Body of pancreas (tissue), 4 donors: ENCODE data around the gene HRK. TPM values are rescaled to one million over a fixed set of nuclear protein-coding genes. Genes with fewer than 3 reads are reported as not detected.

Experiments
- ATAC-seq: fragments of 150-250 bp; one replicate; pipeline ENCODE4 v1.9.1; 2016
- DNase-seq, 4 donors: peaks; one replicate each; pipeline ENCODE4 v3.0.0-alpha.2; 2019
- H3K27ac ChIP-seq, 4 donors: fragments of 200-600 bp; sonication (generic); 1 replicate in 3 of 4; 2 replicates in 1 of 4; pipeline versions ENCODE4 v1.5.1 to v1.6.1; 2016 to 2019; ENCODE audit warnings: mild to moderate bottlenecking in 1 of 4, mixed read lengths in 1 of 4, moderate library complexity in 1 of 4
- H3K27me3 ChIP-seq, 2 donors: fragments of 200-600 bp; sonication (generic); one replicate each; pipeline ENCODE4 v1.6.0; 2016; ENCODE audit warnings: mild to moderate bottlenecking in 1 of 2
- H3K36me3 ChIP-seq, 2 donors: fragments of 200-600 bp; sonication (generic); replicated peaks in 1 of 2; 2 replicates each; pipeline ENCODE4 v1.5.1; 2016; ENCODE audit warnings: low read depth in 2 of 2; ENCODE audit not compliant: insufficient read depth in 1 of 2
- H3K4me1 ChIP-seq: fragments of 200-600 bp; sonication (generic); one replicate; pipeline ENCODE4 v1.6.0; 2016
- H3K4me3 ChIP-seq, 2 donors: fragments of 200-600 bp; sonication (generic); 1 replicate in 1 of 2; 2 replicates in 1 of 2; pipeline ENCODE4 v1.5.1; 2016 to 2019
- H3K9me3 ChIP-seq, 3 donors: fragments of 200-600 bp; sonication (generic); 1 replicate in 2 of 3; 2 replicates in 1 of 3; pipeline ENCODE4 v1.5.1; 2016
- CTCF ChIP-seq, 7 experiments: fragments of 450-650 bp in 4 of 7; fragments of 200-600 bp in 3 of 7; sonication (generic) in 3 of 7; IDR thresholded peaks; one replicate each; pipeline ENCODE4 v1.5.1; 2016 to 2019; ENCODE audit warnings: antibody characterized with exemption in 7 of 7
- POLR2A ChIP-seq, 3 donors: fragments of 450-650 bp; IDR thresholded peaks; one replicate each; pipeline ENCODE4 v1.6.1; 2016; ENCODE audit warnings: antibody characterized with exemption in 3 of 3, mild to moderate bottlenecking in 2 of 3
- WGBS, 2 donors: methylation state at CpG; one replicate each; pipeline ENCODE4 v1.1.5; 2017; 5-methylcytosine and 5-hydroxymethylcytosine counted together
- intact Hi-C: fragments of 100-400 bp; cut with DNase I; formaldehyde crosslinking; loops from one replicate; pipeline ENCODE4 v1.15.1; 2023
- total RNA-seq, 2 donors: library from RNA; depleted of rRNA; stranded (reverse); fragments of >200 nt; gene quantifications; one replicate each; pipeline ENCODE4 v1.1.0, GENCODE V29; 2016

The HRK gene
- total RNA-seq, 2 donors from 2014 or later = not detected

GRCh38 chr12:116870306-116870705 lies 10.9 kb downstream of the HRK start:
- Histone ChIP-seq H3K36me3 (no peaks in the 10 kb centered on the region), H3K4me3 (no peak overlapping the region), H3K27me3 (no peaks in the 10 kb centered on the region), H3K9me3 (no peaks in the 10 kb centered on the region), H3K4me1 (no peaks in the 10 kb centered on the region), H3K27ac (no peak overlapping the region)
- intact Hi-C loops = no loop called here
- WGBS, 2 donors = 52 to 74% methylated on average over 3 to 4 of the region's 4 CpGs
- ATAC-seq (no peak), DNase-seq (no peak)
- TF ChIP-seq POLR2A (IDR thresholded peaks at IDR 0.05) = no peak
- TF ChIP-seq CTCF (IDR thresholded peaks at IDR 0.05) = no peak

- 86 to 91% methylated on average over 2 of the region's 2 CpGs for WGBS, 2 donors
- ATAC-seq (no peak), DNase-seq (no peak)
- Histone ChIP-seq H3K27ac (no peak overlapping the region), H3K4me1 (no peaks in the 10 kb centered on the region), H3K27me3 (no peaks in the 10 kb centered on the region), H3K9me3 (no peaks in the 10 kb centered on the region), H3K4me3 (no peak overlapping the region), H3K36me3 (no peaks in the 10 kb centered on the region)
- intact Hi-C loops = no loop called here
- TF ChIP-seq CTCF (IDR thresholded peaks at IDR 0.05) (no peak), POLR2A (IDR thresholded peaks at IDR 0.05) (no peak)
Measured at GRCh38 chr12:116867523-116867922, 13.7 kb downstream of the HRK start.

GRCh38 chr12:116864371-116865160 lies 16.7 kb downstream of the HRK start:
- intact Hi-C loops = no loop called here
- no peak overlapping the region for H3K27ac ChIP-seq
- no peaks in the 10 kb centered on the region for H3K4me1 ChIP-seq
- ATAC-seq (no peak), DNase-seq (no peak)
- H3K9me3 ChIP-seq = no peaks in the 10 kb centered on the region
- no peak for TF ChIP-seq CTCF (IDR thresholded peaks at IDR 0.05)
- no peaks in the 10 kb centered on the region for H3K27me3 ChIP-seq
- no peak overlapping the region for H3K4me3 ChIP-seq
- WGBS, 2 donors = 46 to 47% methylated on average over 13 of the region's 13 CpGs
- no peaks in the 10 kb centered on the region for H3K36me3 ChIP-seq

- no peak for TF ChIP-seq POLR2A (IDR thresholded peaks at IDR 0.05)
- no peak for TF ChIP-seq CTCF (IDR thresholded peaks at IDR 0.05)
- no peaks in the 10 kb centered on the region for H3K9me3 ChIP-seq
- 51 to 54% methylated on average over 6 of the region's 6 CpGs for WGBS, 2 donors
- H3K27ac ChIP-seq = no peak overlapping the region
- H3K4me1 ChIP-seq = no peaks in the 10 kb centered on the region
- no peak overlapping the region for H3K4me3 ChIP-seq
- no peaks in the 10 kb centered on the region for H3K27me3 ChIP-seq
- no peaks in the 10 kb centered on the region for H3K36me3 ChIP-seq
- intact Hi-C loops = no loop called here
- ATAC-seq = no peak
- no peak for DNase-seq
Measured at GRCh38 chr12:116863275-116863767, 17.9 kb downstream of the HRK start.

- WGBS, 2 donors = 83 to 89% methylated on average over 4 of the region's 4 CpGs
- intact Hi-C loops = no loop called here
Measured at GRCh38 chr12:116862167-116862566, 19.1 kb downstream of the HRK start.

More at GRCh38 chr12:116862167-116862566, 19.1 kb downstream of the HRK start:
- Histone ChIP-seq H3K9me3 (no peaks in the 10 kb centered on the region), H3K27ac (no peak overlapping the region), H3K27me3 (no peaks in the 10 kb centered on the region), H3K36me3 (no peaks in the 10 kb centered on the region), H3K4me3 (no peak overlapping the region), H3K4me1 (no peaks in the 10 kb centered on the region)
- TF ChIP-seq POLR2A (IDR thresholded peaks at IDR 0.05) (no peak), CTCF (IDR thresholded peaks at IDR 0.05) (no peak)
- ATAC-seq = no peak
- no peak for DNase-seq
